ENCODE results near the gene PSMD10.

Gene PSMD10

DNA sequence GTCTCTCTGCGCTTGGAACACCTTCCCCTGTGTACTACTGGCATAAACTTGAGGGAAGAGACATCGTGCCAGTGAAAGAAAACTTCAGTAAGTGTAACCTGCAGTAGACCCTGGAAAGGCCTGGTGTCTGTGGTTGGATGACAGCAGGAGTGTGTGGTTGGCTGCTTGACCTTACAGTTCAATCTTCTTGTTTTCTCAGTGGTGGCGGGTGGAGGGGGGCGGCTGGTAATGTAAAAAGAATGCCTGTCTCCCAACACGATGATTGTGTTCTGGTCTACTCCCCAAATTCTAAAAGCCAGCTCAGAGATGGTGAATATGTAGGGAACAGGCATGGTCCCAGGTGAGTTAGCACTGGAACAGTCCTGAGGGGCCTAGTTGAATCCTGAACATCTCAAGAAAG, 18.6 kb downstream of the PSMD10 start:
- H3K4me1 ChIP-seq (ENCODE audit: control insufficient read depth, insufficient read depth, low read length), result no peaks in the 10 kb centered on the region
- TF ChIP-seq ZNF404 (tag by site-specific recombination; IDR thresholded peaks at IDR 0.05) (no peak), ZIC2 (tag by site-specific recombination; IDR thresholded peaks at IDR 0.05) (no peak), ZNF223 (tag by site-specific recombination; IDR thresholded peaks at IDR 0.05) (no peak), FEZF1 (tag by site-specific recombination; IDR thresholded peaks at IDR 0.05) (no peak), ZNF701 (tag by site-specific recombination; IDR thresholded peaks at IDR 0.05) (no peak), ZNF10 (tag by site-specific recombination; IDR thresholded peaks at IDR 0.05) (no peak), ZNF274 (IDR thresholded peaks at IDR 0.05; ENCODE audit: low read length) (no peak), ZNF274 (tag by site-specific recombination; IDR thresholded peaks at IDR 0.05; ENCODE audit: borderline replicate concordance) (no peak), ZNF202 (tag by site-specific recombination; IDR thresholded peaks at IDR 0.05; ENCODE audit: borderline replicate concordance) (no peak), ZNF561 (tag by site-specific recombination; IDR thresholded peaks at IDR 0.05; ENCODE audit: borderline replicate concordance) (no peak), ZNF350 (tag by site-specific recombination; IDR thresholded peaks at IDR 0.05) (no peak), ZNF48 (tag by site-specific recombination; IDR thresholded peaks at IDR 0.05) (no peak), GLIS2 (tag by site-specific recombination; IDR thresholded peaks at IDR 0.05) (no peak)
- TF ChIP-seq, protein P1, sequence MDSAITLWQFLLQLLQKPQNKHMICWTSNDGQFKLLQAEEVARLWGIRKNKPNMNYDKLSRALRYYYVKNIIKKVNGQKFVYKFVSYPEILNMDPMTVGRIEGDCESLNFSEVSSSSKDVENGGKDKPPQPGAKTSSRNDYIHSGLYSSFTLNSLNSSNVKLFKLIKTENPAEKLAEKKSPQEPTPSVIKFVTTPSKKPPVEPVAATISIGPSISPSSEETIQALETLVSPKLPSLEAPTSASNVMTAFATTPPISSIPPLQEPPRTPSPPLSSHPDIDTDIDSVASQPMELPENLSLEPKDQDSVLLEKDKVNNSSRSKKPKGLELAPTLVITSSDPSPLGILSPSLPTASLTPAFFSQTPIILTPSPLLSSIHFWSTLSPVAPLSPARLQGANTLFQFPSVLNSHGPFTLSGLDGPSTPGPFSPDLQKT (IDR thresholded peaks at IDR 0.05; ENCODE audit: borderline replicate concordance, low read depth, low read length), result no peak
- TF ChIP-seq, protein P2, sequence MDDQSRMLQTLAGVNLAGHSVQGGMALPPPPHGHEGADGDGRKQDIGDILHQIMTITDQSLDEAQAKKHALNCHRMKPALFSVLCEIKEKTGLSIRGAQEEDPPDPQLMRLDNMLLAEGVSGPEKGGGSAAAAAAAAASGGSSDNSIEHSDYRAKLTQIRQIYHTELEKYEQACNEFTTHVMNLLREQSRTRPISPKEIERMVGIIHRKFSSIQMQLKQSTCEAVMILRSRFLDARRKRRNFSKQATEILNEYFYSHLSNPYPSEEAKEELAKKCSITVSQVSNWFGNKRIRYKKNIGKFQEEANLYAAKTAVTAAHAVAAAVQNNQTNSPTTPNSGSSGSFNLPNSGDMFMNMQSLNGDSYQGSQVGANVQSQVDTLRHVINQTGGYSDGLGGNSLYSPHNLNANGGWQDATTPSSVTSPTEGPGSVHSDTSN (CRISPR knock-in tag; IDR thresholded peaks at IDR 0.05), result no peak
- no peak overlapping the region for H3K4me3 ChIP-seq (ENCODE audit: low read depth, low read length)
- H3K27ac ChIP-seq (ENCODE audit: extremely low read depth, low read depth, low read length), result no peak overlapping the region
- CTCF ChIA-PET, result interaction anchor here (0.7 to 1.1 kb wide), 3 partner anchors 53 to 78 kb away, joined by 3 read pairs; no protein-coding TSS in a partner anchor
- POLR2A ChIA-PET, result no interaction called here
- H3K36me3 ChIP-seq (ENCODE audit: control insufficient read depth in 2 of 2, insufficient read depth in 1 of 2, low read length in 2 of 2), result no peaks in the 10 kb centered on the region
- H3K9me3 ChIP-seq (ENCODE audit: control insufficient read depth, insufficient read depth, low read depth, low read length), result no peaks in the 10 kb centered on the region

DNA sequence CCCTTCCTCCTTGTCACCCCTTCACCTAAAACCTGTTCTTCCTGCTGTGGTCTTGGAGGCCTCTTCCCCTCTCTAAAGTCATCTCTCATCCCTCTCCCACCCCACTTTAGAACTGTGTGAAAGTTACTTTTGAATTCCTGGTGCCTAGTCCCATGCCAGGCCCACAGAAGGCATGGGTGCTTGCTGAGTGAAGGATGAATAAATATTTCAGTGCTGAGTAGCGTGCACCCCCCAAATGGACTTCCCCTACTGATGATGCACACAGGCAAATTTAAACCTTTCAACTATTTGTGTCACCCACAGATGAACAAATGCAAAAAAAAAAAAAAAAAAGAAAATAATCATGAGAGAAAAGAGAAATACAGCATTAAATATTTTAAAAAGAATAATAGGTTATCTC, 19.8 kb downstream of the PSMD10 start:
- Histone ChIP-seq H3K4me3 (ENCODE audit: low read depth, low read length) (no peak overlapping the region), H3K36me3 (ENCODE audit: control insufficient read depth in 2 of 2, insufficient read depth in 1 of 2, low read length in 2 of 2) (no peaks in the 10 kb centered on the region), H3K4me1 (ENCODE audit: control insufficient read depth, insufficient read depth, low read length) (no peaks in the 10 kb centered on the region), H3K27ac (ENCODE audit: extremely low read depth, low read depth, low read length) (no peak overlapping the region), H3K9me3 (ENCODE audit: control insufficient read depth, insufficient read depth, low read depth, low read length) (no peaks in the 10 kb centered on the region)
- CTCF ChIA-PET, result interaction anchor here (0.6 to 3.4 kb wide), 9 partner anchors 9 to 1198 kb away, joined by 3 to 22 read pairs (median 4); partner anchors contain the start of gene NCBP2L
- POLR2A ChIA-PET, result no interaction called here
- no peak for TF ChIP-seq ZNF837 (tag by site-specific recombination; IDR thresholded peaks at IDR 0.05)
- TF ChIP-seq, protein P3, sequence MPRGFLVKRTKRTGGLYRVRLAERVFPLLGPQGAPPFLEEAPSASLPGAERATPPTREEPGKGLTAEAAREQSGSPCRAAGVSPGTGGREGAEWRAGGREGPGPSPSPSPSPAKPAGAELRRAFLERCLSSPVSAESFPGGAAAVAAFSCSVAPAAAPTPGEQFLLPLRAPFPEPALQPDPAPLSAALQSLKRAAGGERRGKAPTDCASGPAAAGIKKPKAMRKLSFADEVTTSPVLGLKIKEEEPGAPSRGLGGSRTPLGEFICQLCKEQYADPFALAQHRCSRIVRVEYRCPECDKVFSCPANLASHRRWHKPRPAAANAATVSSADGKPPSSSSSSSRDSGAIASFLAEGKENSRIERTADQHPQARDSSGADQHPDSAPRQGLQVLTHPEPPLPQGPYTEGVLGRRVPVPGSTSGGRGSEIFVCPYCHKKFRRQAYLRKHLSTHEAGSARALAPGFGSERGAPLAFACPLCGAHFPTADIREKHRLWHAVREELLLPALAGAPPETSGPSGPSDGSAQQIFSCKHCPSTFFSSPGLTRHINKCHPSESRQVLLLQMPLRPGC (tag by site-specific recombination; IDR thresholded peaks at IDR 0.05), result no peak
- TF ChIP-seq, protein P4, sequence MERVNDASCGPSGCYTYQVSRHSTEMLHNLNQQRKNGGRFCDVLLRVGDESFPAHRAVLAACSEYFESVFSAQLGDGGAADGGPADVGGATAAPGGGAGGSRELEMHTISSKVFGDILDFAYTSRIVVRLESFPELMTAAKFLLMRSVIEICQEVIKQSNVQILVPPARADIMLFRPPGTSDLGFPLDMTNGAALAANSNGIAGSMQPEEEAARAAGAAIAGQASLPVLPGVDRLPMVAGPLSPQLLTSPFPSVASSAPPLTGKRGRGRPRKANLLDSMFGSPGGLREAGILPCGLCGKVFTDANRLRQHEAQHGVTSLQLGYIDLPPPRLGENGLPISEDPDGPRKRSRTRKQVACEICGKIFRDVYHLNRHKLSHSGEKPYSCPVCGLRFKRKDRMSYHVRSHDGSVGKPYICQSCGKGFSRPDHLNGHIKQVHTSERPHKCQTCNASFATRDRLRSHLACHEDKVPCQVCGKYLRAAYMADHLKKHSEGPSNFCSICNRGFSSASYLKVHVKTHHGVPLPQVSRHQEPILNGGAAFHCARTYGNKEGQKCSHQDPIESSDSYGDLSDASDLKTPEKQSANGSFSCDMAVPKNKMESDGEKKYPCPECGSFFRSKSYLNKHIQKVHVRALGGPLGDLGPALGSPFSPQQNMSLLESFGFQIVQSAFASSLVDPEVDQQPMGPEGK (tag by site-specific recombination; IDR thresholded peaks at IDR 0.05), result no peak
- no peak for TF ChIP-seq ZBTB17 (tag by site-specific recombination; IDR thresholded peaks at IDR 0.05)
- no peak for TF ChIP-seq MYNN (tag by site-specific recombination; IDR thresholded peaks at IDR 0.05; ENCODE audit: borderline replicate concordance)
- TF ChIP-seq, protein P5, sequence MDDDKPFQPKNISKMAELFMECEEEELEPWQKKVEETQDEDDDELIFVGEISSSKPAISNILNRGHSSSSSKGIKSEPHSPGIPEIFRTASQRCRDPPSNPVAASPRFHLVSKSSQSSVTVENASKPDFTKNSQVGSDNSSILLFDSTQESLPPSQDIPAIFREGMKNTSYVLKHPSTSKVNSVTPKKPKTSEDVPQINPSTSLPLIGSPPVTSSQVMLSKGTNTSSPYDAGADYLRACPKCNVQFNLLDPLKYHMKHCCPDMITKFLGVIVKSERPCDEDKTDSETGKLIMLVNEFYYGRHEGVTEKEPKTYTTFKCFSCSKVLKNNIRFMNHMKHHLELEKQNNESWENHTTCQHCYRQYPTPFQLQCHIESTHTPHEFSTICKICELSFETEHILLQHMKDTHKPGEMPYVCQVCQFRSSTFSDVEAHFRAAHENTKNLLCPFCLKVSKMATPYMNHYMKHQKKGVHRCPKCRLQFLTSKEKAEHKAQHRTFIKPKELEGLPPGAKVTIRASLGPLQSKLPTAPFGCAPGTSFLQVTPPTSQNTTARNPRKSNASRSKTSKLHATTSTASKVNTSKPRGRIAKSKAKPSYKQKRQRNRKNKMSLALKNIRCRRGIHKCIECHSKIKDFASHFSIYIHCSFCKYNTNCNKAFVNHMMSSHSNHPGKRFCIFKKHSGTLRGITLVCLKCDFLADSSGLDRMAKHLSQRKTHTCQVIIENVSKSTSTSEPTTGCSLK (tag by site-specific recombination; IDR thresholded peaks at IDR 0.05), result no peak
- no peak for TF ChIP-seq IKZF3 (tag by site-specific recombination; IDR thresholded peaks at IDR 0.05)
- no peak for TF ChIP-seq ZNF555 (tag by site-specific recombination; conservative IDR thresholded peaks at IDR 0.05)
- no peak for TF ChIP-seq ZXDB (tag by site-specific recombination; IDR thresholded peaks at IDR 0.05)
- TF ChIP-seq, protein P1 (IDR thresholded peaks at IDR 0.05; ENCODE audit: borderline replicate concordance, low read depth, low read length), result no peak
- TF ChIP-seq KLF16 (tag by site-specific recombination; IDR thresholded peaks at IDR 0.05), result no peak
- TF ChIP-seq ZNF529 (tag by site-specific recombination; IDR thresholded peaks at IDR 0.05; ENCODE audit: insufficient replicate concordance), result no peak
- TF ChIP-seq ZNF768 (tag by site-specific recombination; IDR thresholded peaks at IDR 0.05), result no peak
- TF ChIP-seq ZNF560 (tag by site-specific recombination; IDR thresholded peaks at IDR 0.05; ENCODE audit: borderline replicate concordance), result no peak

Data from HEK293 (cell line).